GM12891 (cell line): Measurements from ENCODE around the gene HSPA4.
"Not testable (repeated sequence)": the region's sequence is repeated elsewhere in the genome, so short reads cannot be mapped to it uniquely, and the experiment has no call there.

Experiments
- PAX5 ChIP-seq: IDR thresholded peaks from 2 replicates; pipeline ENCODE4 v1.6.1; 2011; ENCODE audit warnings: low read length, moderate library complexity, mild to moderate bottlenecking; ENCODE audit not compliant: insufficient read depth, severe bottlenecking
- POLR2A ChIP-seq: IDR thresholded peaks from 2 replicates; pipeline ENCODE4 v1.6.1; 2011; ENCODE audit warnings: low read depth, low read length, control low read depth
- POLR2AphosphoS5 ChIP-seq: IDR thresholded peaks from 2 replicates; pipeline ENCODE4 v1.6.1; 2011; ENCODE audit warnings: low read depth, low read length, control low read depth
- POU2F2 ChIP-seq: IDR thresholded peaks from 2 replicates; pipeline ENCODE4 v1.6.1; 2011; ENCODE audit warnings: low read depth, mild to moderate bottlenecking, control low read depth, low read length, moderate library complexity
- SPI1 ChIP-seq: IDR thresholded peaks from 2 replicates; pipeline ENCODE4 v1.6.1; 2011; ENCODE audit warnings: low read depth, low read length, control low read depth

- TF ChIP-seq SPI1, POLR2A, POU2F2, POLR2AphosphoS5, PAX5: not testable (repeated sequence)
Measured at GRCh38 chr5:133008455-133008854, 43.4 kb upstream of the HSPA4 start.
